ENCODE results near the gene RAB31. TPM values are rescaled to one million over a fixed set of nuclear protein-coding genes. Genes with fewer than 3 reads are reported as not detected.
A peak's percentile ranks its signal among the peaks of the same experiment; 100 is the strongest.

Gene RAB31
- total RNA-seq, 1 donor from 2014 or later: 36.0 TPM

DNA sequence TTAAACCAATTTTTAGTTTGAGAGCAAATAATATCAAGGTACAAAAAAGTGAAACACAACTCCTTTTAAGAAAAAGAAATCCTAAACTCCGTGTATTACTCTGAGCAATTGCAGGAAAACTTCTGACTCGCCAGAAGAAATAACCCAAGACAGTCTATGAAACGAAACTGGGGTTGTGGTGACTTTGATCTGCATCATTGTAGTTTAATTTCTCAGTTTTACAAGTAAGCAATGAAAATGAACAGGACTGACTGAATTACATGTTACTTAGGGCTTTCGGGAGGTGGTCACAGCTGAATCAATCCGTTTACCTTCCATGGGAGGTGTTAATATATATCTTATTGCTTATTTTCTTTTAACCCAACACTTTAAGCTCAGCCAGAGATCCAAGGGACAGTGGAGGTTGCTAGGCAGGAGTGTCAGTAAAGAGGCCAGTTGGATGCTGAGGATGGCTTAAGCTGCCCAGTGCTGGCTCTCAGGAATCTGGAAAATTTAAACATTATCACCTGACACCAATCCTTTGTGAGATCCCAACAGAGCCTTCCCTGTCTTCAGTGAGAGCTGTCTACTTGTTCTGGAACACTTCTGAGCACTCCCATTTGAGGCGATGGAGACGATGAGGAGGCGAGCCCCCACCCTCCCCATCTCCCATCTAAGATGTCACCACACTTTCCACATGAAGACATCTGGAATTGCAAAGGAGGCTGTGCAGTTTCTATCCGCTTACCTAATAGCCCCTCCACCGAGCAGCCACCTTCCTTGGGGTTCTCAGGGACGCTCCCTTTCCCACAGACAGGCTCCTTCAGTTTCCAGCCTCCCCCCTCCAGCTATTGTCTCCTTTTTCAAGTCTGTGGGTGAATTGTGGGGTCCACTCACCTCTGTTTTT is 3.6 kb upstream of the RAB31 start:
- Mint-ChIP-seq H3K36me3 (ENCODE audit: low read depth) (peaks cover 4% of the 10 kb centered on the region), H3K27ac (peak overlapping the region; percentile 3), H3K4me3 (no peak overlapping the region), H3K9me3 (no peaks in the 10 kb centered on the region), H3K27me3 (no peaks in the 10 kb centered on the region), H3K4me1 (peaks cover 38% of the 10 kb centered on the region)
- ATAC-seq (ENCODE audit: low read depth) (no peak), DNase-seq (no peak)
- ChIA-PET POLR2A (no interaction called here), CTCF (no interaction called here)
- intact Hi-C loops (cut with micrococcal nuclease): loop anchor here (5.0 kb wide), 3 partner anchors 372 to 1102 kb away; partner anchors contain the start of genes NAPG and TWSG1
- TF ChIP-seq, protein P1, sequence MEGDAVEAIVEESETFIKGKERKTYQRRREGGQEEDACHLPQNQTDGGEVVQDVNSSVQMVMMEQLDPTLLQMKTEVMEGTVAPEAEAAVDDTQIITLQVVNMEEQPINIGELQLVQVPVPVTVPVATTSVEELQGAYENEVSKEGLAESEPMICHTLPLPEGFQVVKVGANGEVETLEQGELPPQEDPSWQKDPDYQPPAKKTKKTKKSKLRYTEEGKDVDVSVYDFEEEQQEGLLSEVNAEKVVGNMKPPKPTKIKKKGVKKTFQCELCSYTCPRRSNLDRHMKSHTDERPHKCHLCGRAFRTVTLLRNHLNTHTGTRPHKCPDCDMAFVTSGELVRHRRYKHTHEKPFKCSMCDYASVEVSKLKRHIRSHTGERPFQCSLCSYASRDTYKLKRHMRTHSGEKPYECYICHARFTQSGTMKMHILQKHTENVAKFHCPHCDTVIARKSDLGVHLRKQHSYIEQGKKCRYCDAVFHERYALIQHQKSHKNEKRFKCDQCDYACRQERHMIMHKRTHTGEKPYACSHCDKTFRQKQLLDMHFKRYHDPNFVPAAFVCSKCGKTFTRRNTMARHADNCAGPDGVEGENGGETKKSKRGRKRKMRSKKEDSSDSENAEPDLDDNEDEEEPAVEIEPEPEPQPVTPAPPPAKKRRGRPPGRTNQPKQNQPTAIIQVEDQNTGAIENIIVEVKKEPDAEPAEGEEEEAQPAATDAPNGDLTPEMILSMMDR (IDR thresholded peaks at IDR 0.05): no peak

DNA sequence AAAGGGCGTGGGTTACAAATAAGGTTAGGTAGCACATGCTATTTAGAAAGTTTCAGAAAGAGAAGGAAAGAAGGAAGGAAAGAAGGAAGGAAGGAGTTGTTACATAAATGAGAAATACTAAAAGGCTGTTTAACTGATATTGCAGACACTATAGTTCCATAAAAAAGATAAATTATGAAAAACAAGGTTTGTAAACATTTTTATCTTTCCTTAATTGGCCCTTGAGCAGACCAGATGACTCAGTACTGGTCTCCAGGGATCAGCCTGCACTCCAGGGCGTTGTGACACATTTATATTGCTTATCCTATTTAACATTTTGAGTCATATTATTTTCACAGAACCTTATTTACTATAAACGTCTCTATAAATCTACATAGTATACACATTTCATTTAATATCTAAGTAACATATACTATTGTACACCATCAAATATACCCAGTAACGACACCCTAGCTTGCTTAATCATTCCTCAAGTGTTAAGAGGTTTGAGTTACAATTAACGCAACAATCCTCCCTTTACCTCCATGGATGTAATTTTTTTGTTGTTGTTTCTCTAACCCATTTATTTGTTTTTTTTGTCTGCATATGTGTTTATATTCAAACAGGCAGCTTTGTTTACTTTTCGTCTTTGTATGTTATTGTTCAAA is 2.8 kb upstream of the RAB31 start:
- H3K36me3 Mint-ChIP-seq (ENCODE audit: low read depth): peaks cover 4% of the 10 kb centered on the region
- peaks cover 46% of the 10 kb centered on the region for H3K4me1 Mint-ChIP-seq
- no peak overlapping the region for H3K4me3 Mint-ChIP-seq
- DNase-seq: no peak
- H3K9me3 Mint-ChIP-seq: no peaks in the 10 kb centered on the region
- intact Hi-C loops (cut with micrococcal nuclease): loop anchor here (5.0 kb wide), 3 partner anchors 373 to 1103 kb away; partner anchors contain the start of genes NAPG and TWSG1
- TF ChIP-seq, protein P1 (IDR thresholded peaks at IDR 0.05): no peak
- H3K27me3 Mint-ChIP-seq: no peaks in the 10 kb centered on the region
- ChIA-PET CTCF (no interaction called here), POLR2A (interaction anchor here (0.6 kb wide), 1 partner anchor 232 kb away, joined by 4 read pairs; no protein-coding TSS in a partner anchor)
- no peak for ATAC-seq (ENCODE audit: low read depth)
- peak overlapping the region; percentile 3 for H3K27ac Mint-ChIP-seq

DNA sequence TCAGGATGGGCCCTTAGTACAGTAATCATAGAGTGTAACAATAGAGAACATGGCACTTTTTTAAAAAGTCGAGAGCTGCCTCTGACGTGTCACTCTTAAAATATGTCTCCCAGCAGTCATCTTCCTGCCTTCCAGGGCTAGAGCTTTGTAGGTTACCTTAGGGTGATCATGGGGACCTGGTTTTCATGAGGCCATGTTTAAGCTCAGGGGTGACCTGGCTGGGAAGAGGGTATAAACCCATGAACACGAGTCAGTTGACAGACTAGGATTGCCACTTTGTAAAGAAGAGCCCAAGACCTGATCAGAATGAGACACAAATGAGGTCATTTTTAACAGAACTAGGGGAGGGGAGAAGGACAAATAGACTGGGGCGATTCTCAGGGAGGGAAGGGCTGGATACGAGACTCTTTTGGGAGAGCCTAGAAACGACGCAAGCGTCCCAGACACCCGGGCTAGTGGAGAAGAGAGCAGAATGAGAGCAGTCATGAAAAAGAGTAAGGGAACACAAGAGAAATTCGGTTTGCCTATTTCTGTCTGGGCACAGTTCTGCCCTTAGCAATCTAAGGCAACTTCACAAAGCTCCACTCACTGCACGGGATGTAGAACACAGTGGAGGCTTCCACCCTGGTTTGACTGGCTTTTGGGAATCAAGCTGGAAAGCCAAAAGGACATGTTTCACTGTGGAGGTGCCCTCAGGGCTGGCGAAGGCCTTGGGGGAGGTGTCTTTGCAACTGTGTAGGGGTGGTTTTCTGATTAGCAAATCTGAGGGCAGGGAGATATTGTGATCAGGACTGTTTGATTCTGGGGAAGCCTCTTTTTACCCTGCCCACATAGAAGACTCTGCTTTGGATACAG is 1.8 kb upstream of the RAB31 start:
- ChIA-PET CTCF (no interaction called here), POLR2A (interaction anchor here (0.6 kb wide), 2 partner anchors 15 to 231 kb away, joined by 3 to 4 read pairs; no protein-coding TSS in a partner anchor)
- TF ChIP-seq, protein P1 (IDR thresholded peaks at IDR 0.05): no peak
- Mint-ChIP-seq H3K4me1 (peaks cover 52% of the 10 kb centered on the region), H3K27me3 (no peaks in the 10 kb centered on the region), H3K36me3 (ENCODE audit: low read depth) (peaks cover 4% of the 10 kb centered on the region), H3K4me3 (peak overlapping the region; percentile 35), H3K9me3 (no peaks in the 10 kb centered on the region), H3K27ac (peak overlapping the region; percentile 84)
- no peak for DNase-seq
- no peak for ATAC-seq (ENCODE audit: low read depth)
- intact Hi-C loops (cut with micrococcal nuclease): loop anchor here (5.0 kb wide), 3 partner anchors 374 to 1104 kb away; partner anchors contain the start of genes NAPG and TWSG1

GRCh38 chr18:9707381-9708056 is 582 bp upstream of the RAB31 start:
- ChIA-PET POLR2A (interaction anchor here (0.9 to 2.7 kb wide), 3 partner anchors 9 to 206 kb away, joined by 3 to 26 read pairs (median 7); partner anchors contain the start of gene VAPA), CTCF (interaction anchor here (1.2 kb wide), 1 partner anchor 14 kb away, joined by 3 read pairs; no protein-coding TSS in a partner anchor)
- peaks cover 2% of the 10 kb centered on the region for H3K27me3 Mint-ChIP-seq
- H3K27ac Mint-ChIP-seq: peak overlapping the region; percentile 84
- peaks cover 4% of the 10 kb centered on the region for H3K36me3 Mint-ChIP-seq (ENCODE audit: low read depth)
- DNase-seq: no peak
- H3K4me3 Mint-ChIP-seq: peak overlapping the region; percentile 77
- no peaks in the 10 kb centered on the region for H3K9me3 Mint-ChIP-seq
- intact Hi-C loops (cut with micrococcal nuclease): loop anchor here (1.0 to 5.0 kb wide), 7 partner anchors 15 to 1105 kb away; partner anchors contain the start of genes NAPG and TWSG1
- ATAC-seq (ENCODE audit: low read depth): peak; percentile 1
- H3K4me1 Mint-ChIP-seq: peaks cover 51% of the 10 kb centered on the region
- TF ChIP-seq, protein P1 (IDR thresholded peaks at IDR 0.05): no peak
